Activated CD4-positive, alpha-beta T cell treated with anti-CD3 and anti-CD28 coated beads for 4 hours (primary cell): ENCODE measurements around the gene TBC1D22A.

ENCODE experiments used
- DNase-seq, 2 donors: peaks; one replicate each; pipeline ENCODE4 v3.0.0-alpha.2; 2020

The TBC1D22A gene

DNA sequence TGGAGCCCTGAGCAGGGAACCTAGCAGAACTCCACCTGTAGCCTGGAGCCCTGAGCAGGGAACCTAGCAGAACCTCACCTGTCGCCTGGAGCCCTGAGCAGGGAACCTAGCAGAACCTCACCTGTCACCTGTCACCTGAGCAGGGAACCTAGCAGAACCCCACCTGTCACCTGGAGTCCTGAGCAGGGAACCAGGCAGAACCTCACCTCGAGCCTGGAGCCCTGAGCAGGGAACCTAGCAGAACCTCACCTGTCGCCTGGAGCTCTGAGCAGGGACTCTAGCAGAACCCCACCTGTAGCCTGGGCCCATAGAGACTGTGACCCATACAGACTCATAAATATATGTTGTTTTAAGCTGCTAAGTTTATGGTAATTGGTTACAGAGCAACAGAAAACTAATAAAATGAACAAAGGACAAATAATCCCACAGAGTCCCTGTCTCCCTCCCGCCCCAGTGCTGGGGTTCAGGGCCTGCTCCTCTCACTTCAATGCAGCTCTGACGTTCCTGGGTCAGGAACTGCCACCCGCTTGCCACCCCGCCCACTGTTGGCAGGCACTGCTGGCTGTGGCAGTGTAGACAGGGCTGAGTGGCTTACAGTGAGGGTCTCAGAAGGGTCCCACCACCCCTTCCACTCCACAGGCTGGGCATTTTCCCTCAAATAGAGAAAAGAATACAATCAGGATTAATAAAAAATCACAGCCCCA is 259.1 kb downstream of the TBC1D22A start:
- DNase-seq: no peak

DNA sequence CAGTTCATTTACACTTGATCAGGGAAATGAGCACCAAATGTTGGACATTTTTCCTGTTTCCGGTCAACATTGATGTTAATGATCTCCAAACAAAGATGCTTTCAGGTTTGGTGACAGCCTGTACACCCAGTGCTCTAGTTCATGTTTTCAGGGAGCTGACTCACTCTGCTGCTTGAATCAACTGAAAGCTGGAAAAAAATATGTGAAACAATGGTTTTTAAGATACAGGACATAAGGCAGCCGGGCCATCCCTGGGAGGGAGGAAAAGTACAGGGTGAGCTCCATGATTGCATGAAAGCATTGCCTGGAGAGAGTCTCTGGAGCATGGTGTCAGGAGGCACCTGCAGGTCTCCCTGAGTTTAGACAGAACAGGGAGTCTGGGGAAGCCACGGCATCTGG is 259.6 kb downstream of the TBC1D22A start:
- no peak for DNase-seq

DNA sequence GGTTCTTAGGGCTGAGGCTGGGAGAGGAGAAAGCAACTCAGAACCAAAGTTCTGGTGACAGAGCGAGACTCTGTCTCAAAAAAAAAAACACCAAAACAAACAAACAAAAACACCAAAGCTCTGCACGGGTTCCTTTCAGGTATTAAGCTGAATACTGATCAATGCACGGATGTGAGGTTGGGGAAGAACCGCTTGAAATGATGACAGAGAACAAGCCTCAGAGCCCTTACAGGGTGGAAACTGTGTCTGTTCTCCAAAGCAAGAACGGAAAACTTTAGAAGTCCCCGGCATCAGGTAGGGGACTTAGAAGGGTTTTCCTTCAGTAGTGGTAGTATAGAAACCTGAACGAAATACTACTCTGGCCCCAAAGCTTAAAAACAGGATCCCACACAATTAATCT is 260.0 kb downstream of the TBC1D22A start:
- DNase-seq: no peak

DNA sequence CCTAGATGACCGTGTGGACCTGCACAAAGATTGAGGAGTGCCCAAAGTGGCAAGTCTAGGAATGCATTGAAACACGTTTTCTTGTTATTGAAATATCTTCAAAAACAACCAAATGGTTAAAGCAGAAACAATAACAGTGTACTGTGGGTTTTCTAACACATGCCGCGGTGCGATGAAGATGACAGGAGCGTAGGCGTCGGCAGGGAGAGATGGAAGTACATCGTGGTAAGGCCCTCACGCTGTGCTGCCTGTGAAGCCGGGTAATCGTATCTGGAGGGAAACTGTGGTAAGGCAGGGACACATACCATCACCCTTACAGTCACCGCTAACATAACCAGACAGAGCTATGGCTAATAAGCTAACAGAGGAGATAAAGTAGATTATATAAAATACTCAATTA is 261.4 kb downstream of the TBC1D22A start:
- no peak for DNase-seq

DNA sequence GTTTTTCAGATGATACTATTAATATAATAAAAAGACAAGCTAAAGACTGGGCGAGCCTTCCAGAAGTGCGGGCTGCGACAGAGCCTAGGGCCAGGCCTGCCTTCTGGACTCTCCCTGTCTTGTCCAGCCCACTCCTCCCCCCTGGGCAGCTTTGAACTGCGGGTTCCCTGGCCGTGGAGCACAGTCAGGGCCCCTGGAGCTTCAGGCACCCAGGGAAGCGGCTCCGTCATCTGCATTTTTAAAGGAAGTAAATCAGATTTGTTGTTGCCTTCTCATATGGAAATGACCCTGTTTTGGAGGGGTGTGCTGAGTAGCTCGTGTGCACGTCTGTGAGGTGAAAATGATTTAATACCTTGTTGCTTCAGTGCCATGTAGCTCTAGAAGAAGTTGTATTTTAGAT is 265.3 kb downstream of the TBC1D22A start:
- DNase-seq: no peak

DNA sequence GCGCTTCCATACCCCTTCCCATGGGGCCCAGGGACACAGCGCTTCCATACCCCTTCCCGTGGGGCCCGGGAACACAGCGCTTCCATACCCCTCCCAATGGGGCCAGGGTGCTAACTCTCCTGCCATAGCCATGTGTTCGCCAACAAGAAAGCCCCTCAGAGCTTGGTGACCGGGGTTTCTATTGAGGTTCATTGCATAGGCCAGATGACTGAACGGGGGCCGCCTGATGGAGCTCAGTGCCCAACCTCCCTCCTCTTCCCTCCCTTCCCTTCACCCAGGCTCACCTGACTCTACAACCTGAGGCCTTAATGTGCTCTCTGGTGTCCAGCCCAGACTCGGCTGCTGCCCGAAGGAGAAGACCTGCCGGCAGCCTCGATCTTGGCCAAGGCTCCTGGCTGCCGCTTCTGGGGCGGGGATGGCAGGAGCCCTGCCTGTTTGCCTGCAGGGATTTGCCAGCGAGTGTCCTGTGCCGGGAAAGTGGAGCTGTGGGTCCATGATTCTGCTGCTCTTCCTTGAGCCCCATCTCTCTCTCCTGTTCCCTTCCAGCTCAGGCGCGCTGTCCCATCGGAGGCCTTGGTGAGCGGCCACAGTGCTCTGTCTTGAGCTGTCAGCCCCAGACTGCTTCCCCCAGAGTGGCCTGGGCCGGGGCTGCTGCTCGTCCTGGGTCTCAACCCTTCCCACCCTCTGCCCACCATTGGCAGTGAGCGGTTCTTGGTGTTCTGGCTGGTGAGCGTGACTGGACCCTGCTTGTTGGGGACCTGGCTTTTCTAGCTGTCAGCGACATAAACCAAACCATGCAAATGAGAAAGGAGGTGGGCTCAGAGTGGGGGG is 267.0 kb downstream of the TBC1D22A start:
- DNase-seq: no peak

DNA sequence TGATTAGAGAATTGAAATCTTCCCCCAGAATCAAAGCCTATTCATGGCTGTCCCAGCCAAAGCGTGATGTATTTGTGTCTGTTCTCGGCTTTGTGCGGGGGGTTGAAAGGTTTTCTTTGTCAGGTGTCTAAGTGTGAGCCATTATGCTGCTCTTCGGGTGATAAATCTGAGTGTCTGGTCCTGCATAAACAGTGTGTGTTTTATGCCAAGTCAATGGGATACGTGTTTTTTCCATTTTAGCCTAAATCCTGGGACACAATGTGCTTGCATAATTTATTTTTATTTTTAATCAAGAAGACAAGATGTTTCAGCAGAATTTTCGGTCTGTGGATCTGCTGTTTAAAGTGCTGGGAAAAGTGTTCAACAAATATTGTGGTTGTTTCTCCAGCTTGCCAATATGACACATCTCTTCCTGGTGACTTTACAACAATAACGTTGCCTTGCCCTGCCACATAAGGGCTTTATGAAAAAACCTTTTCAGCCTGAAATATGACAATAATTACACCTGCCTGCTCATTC is 267.8 kb downstream of the TBC1D22A start:
- no peak for DNase-seq

DNA sequence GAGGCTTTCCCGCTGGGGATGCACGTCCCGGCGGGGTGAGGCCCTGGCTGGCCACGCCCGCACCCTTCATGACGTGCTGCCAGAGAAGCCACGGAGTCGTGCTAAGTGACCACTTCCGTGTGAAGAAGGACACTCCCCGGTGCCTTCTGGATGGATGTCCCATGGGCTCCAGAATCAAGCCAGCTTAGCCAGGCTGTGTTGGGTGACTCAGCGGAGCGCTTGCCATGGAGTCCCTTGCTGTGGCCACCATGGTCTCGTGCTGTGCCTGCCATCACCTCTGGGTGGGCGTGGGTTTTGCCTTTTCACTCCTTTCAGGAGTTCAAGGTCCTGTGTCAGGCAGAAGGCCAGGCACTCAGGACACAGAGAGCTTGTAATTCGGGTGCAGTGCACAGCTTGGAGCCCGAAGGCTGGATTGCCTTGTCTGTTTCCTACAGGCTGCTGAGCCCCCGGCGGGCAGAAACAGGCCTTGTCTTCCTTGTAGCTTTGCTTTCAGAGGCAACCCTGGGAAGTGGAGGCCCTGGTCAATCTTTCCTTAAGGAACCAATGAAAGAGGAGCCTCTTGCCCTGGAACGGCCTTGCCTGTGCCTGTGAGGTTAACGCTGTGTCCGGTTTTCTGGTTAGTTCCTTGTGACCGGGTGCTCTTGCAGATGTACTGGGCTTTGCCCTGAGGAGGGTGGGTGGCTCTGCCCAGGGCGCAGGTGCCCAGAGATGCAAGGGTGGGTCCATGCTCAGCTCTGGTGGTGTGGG is 268.6 kb downstream of the TBC1D22A start:
- no peak for DNase-seq

DNA sequence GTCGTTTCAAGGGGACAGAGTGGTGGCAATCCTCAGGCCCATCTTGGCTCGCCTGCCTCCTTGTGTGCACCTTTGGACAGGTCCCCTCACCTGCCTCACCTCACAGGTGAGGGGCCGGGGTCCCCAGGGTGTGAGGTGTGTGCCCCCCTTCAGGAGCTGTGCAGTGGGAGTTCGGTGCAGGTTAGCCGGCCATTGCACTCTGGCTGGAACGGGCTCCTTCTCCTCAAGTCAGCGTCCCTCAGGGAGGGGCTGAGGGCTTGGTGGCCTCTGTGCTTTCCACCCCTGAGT is 269.1 kb downstream of the TBC1D22A start:
- no peak for DNase-seq

DNA sequence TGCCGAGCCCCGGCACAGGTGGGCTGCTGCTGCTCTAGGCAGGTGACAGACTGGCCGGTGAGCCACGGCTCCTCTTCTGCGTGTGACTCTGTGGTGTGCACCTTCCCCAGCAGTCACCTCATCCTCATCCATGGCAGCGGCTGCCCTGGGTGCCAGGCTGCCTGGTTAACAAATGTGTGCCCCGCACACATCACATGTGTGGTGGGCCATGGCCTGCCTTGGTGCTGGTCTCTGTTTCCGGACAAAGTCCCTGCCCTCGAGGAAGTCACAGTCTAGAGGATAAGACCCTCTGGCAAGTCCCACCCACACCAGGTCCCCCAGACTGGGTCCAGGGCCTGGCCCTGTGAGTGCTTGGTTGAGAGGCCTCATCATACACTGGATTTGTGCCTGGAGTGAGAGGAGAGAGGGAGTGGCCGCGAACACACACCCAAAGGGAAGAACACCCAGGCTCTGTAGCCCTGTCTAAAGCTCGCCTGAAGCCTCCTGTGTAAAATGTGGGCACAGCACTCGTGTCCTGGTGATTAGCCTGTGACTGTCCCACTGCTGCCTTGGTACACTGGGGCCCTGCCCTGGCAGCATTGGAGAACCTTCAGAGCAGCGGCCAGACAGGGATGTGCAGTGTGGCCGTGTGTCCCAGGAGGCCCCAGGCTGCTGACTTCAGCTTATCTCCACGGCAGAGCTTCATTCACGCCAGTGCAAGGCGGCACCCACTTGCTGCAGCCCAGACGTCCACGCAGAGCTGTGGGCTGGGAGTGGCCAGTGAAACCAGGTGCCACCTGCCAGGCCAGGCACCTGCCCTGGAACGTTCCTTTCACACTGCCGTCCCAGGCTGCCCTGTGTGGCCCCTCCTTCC is 269.9 kb downstream of the TBC1D22A start:
- no peak for DNase-seq

DNA sequence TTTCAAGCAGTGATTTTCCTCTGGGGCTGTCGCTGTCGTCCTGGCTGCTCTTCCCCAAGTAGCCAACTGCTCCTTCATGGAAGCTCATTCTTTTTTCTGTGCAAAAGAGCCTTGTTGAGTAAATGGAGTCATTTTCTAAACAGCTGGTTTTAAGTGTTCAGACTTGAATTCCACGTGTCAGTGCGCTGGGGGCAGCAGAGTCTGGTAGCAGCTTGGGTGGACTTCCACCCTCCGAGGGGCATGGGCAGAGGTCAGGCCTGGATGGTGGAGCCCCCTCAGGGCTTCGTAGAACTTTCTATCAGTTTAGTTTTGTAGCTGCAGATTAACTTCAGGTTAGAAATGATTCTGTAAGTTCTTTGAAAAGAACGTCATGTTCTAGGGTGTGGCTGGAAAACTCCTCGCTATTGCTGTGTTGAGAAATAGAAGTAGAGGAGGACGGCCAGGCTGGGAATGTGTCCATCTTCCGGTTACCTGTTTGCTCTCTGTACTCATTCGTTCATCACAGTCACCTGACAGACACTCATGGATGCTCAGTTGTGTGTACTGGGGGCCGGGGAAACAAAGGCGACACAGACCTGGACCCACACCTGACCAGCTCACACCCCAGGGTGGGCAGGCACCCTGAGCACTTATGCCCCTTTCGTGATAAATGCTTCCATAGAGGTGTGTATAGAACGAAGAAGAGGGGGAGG is 270.7 kb downstream of the TBC1D22A start:
- no peak for DNase-seq

DNA sequence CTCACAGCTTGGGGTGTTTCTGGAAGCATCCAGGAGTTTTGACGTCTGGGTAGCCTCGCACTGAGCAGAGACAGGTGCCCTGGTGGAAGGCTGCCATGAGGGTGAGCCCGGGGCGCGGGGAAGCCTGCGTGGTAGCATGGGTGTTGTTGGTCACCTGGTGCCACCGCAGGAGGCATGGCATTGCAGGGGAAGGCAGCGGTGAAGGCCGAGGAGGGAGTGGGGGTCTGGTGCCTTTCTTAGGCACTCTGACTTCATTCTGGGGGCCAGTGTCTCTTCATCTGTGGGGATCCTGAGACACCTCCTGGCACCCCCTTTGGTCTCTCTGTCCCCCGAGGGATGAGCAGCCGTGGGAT is 271.2 kb downstream of the TBC1D22A start:
- DNase-seq: no peak

DNA sequence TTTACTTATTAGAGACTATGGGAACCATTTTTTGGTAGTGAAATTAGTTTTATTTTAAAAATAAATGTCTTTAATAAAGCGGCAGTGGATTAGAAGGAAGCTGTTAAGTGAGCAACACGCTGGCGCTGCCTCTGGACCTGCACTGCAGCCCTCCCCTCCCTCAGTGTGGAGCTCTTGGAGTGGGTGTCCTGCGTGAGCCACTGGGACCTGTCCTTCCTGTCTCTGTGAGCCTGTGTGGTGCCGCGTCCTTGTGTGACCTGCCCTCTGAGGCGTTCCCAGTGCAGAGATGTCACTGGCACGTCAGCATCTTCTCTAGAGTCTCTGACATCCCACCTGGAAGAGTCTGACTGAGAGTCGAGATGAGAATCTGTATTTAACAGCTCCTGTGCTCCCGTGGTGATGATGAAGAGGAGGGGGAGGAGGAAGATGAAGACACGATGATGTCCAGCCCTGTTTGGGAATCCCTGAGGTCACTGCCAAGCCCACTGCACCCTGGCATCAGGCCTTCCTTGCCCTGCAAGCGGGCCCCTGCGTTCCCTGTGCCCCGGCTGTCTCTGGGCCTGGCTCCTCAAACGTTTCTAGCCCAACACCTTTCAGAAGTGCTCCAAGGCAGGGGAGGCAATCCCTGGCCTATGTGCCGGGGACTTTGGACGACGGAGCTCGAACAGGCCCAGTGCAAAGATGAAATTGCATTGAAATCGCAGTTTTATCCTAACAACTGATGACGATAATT is 271.8 kb downstream of the TBC1D22A start:
- DNase-seq: no peak

DNA sequence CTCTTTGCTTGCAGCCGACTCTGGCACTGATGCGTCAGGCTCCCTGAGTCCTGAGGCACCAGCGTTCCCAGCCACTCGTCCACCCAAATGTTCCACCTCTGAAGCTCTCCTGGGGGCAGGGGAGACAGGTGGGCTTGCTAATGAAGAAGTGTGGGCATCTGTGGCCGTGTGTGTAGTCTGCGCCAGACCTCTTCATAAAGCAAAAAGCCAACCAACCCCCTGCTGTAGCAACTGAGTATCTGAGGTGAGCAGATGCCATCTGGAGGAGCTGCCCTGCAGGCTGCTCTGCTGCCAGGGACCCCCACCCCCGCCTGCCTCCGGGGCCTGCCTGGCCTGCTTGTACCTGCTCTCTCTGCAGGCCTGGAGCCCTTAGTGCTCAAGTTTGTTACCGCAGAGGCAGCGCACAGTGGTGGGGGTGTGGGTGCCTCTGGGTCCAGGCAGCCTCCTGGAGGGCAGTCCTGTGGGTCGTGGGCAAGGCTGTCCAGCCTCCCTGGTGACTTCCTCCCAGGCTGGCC is 272.5 kb downstream of the TBC1D22A start:
- no peak for DNase-seq

DNA sequence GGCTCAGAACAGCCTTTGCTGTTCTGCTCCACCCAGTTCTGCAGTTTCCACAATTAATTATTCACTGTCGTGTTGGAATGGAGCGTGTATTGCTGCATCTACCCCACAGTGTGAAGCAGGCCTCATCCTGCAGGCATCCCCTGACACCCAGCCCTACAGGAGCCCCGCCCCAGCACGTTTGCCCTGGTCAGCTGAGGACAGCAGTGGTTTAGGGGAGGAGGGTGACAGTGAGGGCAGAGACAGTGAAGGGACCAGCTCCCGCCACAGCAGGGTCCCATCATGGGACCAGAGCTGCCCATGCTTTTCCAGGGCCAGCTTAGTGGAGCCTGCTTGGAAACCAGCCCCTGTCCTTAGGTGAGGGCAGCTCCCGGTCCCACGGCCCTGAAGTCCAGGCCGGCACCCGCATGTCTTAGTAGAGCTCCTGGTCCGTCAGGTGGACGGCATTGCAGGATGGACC is 273.0 kb downstream of the TBC1D22A start:
- no peak for DNase-seq

DNA sequence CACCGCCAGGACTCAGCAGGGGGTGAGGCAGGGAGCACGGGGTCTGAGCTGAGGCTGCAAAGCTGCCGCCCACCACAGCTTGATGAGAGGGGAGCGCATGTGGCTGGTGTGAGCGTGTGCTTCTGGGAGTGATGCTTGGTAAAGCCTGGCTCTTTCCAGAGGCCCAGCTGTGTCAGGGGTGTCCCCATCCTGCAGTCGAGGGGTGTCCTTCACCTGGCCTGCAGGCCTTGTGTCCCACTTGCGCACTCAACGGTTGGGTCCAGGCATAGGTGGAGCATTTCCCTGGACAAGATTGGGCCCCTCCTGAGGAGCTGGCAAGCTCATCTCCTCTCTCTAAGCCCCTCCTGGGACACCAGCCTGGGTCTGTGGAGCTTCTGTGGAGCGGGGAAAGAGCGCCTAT is 273.9 kb downstream of the TBC1D22A start:
- DNase-seq: no peak

DNA sequence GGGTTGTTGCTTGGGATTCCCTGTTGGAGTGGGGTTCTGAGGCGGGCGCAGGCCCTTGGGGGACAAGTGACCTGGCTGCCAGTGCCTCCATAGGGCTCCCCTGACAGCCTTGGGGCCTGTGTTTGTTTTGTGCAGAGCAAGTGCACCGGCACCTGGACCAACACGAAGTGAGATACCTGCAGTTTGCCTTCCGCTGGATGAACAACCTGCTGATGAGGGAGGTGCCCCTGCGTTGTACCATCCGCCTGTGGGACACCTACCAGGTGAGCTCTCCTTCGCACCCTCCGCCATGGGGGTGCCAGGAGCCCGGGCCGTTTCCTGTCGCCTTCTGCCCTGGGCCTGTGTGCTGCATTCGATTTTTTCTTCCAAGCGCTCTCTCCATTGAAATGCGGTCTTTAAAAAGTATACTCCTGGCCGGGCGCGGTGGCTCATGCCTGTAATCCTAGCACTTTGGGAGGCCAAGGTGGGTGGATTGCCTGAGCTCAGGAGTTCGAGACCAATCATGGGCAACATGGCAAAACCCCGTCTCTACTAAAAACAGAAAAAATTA is 274.6 kb downstream of the TBC1D22A start:
- DNase-seq: no peak

DNA sequence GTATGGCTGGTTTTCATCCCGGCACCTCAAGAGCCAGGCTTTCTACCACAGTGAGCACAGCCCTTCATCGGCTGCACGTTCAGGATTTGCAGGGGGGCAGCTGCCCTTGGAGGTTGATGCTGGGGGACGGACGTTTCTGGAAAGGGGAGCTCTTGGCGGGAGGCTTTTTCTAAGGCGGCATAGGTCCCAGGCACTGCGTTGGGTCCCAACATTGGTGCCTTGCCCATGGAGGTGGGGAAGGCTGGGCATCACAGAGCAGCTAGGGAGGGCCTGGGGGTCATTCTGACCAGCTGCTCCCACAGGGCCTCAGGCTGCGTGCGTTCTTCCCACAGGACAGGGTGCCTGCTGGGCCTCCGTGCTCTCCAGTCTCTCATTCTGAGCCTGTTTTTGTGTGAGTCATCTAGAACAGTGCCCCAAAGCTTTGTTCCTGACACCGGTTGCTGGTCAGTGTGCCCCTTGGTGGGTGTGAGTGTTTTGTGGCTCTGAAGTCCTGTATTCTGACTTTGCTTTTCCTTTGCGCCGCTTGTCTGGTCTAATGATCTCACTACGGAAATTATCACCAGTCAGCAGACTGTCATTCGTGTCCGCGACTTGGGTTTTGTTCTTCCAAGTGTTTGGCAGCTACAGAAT is 275.9 kb downstream of the TBC1D22A start:
- DNase-seq: no peak

DNA sequence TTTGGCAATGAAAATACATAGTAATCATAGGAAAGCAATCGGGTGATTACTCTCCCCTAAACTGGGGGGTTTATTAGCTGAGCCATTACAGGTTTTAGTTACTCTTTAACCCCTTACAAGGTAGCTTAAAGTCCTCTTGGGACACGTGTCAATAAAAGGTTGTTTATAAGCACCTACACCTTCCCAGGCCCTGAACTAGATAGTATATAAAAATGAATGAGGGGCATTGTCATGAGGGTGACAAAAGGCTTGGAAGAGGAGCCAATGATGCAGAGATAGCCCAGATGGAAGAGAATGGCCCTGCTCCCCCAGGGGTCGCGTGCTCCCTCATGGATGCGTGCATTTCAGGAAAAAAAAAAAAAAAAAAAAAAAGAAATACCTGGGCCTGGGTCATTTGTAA is 276.9 kb downstream of the TBC1D22A start:
- no peak for DNase-seq

DNA sequence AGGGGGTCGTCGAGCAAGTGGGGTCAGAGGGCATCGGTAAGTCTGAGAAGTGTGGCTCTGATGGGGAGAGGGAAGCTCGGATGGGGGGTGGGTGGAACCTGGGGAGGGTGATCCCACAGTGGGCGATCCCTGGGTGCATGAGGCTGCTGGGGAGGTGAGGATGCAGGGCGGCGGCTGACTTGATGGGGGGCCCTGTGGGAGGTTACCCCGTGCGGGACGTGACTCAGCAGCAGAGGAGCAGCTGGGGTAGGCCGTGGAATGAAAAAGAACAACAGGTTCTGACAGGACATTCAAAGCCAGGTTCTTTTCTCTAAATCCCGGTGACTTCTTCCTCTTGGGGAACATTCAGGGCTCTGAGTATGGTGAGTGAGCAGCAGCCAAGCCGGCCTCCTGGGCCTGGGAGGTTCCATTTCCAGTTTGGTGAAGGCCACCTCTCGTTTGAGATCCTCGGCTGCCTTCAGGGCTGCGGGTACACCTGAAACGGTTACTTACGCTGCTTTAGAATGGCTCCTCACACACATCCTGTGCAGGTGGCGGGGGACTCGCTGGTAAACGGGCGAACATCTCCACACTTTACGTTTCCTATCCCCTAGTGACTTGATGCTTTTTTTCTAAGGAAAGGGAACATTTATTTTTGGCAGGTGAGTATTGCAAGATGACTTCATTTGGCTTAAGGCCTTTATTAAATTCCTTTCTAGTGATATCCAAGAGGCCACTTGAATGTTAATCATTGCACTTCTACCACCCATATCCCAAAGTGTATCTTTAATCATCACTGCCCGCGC is 278.2 kb downstream of the TBC1D22A start:
- DNase-seq: no peak
